Activated gamma-delta T cell treated with anti-CD3 and anti-CD28 coated beads, Interleukin-2, amount 50 U/mL, for 16 hours (primary cell): ENCODE results near the gene BLMH.
"Not testable (repeated sequence)": the region's sequence is repeated elsewhere in the genome, so short reads cannot be mapped to it uniquely, and the experiment has no call there.

Experiments
- DNase-seq: peaks from one replicate; pipeline ENCODE4 v3.0.0-alpha.2; 2020; ENCODE audit warnings: low read depth

Gene BLMH

GRCh38 chr17:30249460-30249859 lies 42.3 kb downstream of the BLMH start:
- no peak for DNase-seq

- DNase-seq = no peak
These were observed 43.0 kb downstream of the BLMH start for GRCh38 chr17:30248786-30249185.

GRCh38 chr17:30246460-30246859 lies 45.3 kb downstream of the BLMH start:
- DNase-seq = no peak

GRCh38 chr17:30244853-30245385 lies 46.8 kb downstream of the BLMH start:
- no peak for DNase-seq

- no peak for DNase-seq
These were observed 48.2 kb downstream of the BLMH start for GRCh38 chr17:30243568-30243967.

GRCh38 chr17:30243002-30243401 lies 48.7 kb downstream of the BLMH start:
- no peak for DNase-seq

- no peak for DNase-seq
These were observed 50.7 kb downstream of the BLMH start for GRCh38 chr17:30241051-30241450.

- no peak for DNase-seq
These were observed 51.6 kb downstream of the BLMH start for GRCh38 chr17:30240177-30240576.

- no peak for DNase-seq
These were observed 52.7 kb downstream of the BLMH start for GRCh38 chr17:30239089-30239462.

GRCh38 chr17:30238387-30239088 lies 53.2 kb downstream of the BLMH start:
- DNase-seq = no peak

GRCh38 chr17:30238003-30238344 lies 53.8 kb downstream of the BLMH start:
- DNase-seq = no peak

- no peak for DNase-seq
These were observed 54.3 kb downstream of the BLMH start for GRCh38 chr17:30237296-30238002.

- no peak for DNase-seq
These were observed 55.0 kb downstream of the BLMH start for GRCh38 chr17:30236766-30237165.

GRCh38 chr17:30236297-30236624 lies 55.5 kb downstream of the BLMH start:
- no peak for DNase-seq

GRCh38 chr17:30235386-30236296 lies 56.1 kb downstream of the BLMH start, which contains the start of gene SLC6A4:
TSS of gene SLC6A4 (minus strand) at chr17:30235697. CDS start at chr17:30221958, 13,739 bp downstream.
- DNase-seq = no peak

GRCh38 chr17:30234964-30235363 lies 56.8 kb downstream of the BLMH start:
- no peak for DNase-seq

- DNase-seq = no peak
These were observed 57.4 kb downstream of the BLMH start for GRCh38 chr17:30234296-30234695.

- no peak for DNase-seq
These were observed 58.8 kb downstream of the BLMH start for GRCh38 chr17:30232824-30233427.

GRCh38 chr17:30232015-30232823 lies 59.5 kb downstream of the BLMH start:
- DNase-seq = no peak

- DNase-seq = no peak
These were observed 61.1 kb downstream of the BLMH start for GRCh38 chr17:30230596-30231125.

- not testable (repeated sequence) for DNase-seq
These were observed 61.7 kb downstream of the BLMH start for GRCh38 chr17:30230009-30230408.
